Measurements from ENCODE around the gene ITIH1.

Gene ITIH1

DNA sequence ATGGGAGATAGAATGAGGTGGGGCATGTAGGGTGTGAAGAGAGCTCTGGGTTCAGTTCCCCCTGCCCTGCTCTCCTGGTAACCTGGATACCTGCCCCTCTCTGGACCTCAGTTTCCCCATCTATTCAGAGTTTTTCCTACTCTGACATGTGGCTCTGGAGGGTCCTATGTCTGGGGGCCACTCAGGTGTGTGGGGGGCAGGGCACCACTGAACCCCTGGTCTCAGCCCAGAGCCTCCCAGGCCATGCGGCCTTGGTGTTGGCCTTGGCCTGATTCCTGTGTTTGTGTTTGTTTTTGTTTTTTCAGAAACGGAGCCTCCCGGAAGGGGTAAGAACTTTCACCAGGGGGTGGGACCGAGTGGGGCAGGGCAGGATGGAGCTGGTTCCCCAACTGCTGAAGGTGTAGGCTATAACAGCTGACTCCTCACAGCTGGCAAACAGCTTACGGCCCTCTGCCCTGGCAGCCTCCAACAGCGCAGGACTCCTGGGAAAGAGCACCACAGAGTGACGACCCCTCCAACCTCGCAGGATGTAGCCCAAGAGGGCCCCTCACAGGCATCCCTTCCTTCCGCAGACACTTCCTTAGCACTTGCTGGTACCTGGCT is 18.0 kb downstream of the ITIH1 start:
- H3K9ac ChIP-seq (ENCODE audit: low read length), result no peak overlapping the region
- TF ChIP-seq, protein P1, sequence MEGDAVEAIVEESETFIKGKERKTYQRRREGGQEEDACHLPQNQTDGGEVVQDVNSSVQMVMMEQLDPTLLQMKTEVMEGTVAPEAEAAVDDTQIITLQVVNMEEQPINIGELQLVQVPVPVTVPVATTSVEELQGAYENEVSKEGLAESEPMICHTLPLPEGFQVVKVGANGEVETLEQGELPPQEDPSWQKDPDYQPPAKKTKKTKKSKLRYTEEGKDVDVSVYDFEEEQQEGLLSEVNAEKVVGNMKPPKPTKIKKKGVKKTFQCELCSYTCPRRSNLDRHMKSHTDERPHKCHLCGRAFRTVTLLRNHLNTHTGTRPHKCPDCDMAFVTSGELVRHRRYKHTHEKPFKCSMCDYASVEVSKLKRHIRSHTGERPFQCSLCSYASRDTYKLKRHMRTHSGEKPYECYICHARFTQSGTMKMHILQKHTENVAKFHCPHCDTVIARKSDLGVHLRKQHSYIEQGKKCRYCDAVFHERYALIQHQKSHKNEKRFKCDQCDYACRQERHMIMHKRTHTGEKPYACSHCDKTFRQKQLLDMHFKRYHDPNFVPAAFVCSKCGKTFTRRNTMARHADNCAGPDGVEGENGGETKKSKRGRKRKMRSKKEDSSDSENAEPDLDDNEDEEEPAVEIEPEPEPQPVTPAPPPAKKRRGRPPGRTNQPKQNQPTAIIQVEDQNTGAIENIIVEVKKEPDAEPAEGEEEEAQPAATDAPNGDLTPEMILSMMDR (IDR thresholded peaks at IDR 0.05; ENCODE audit: low read length), result no peak
- TF ChIP-seq EZH2phosphoT487 (IDR thresholded peaks at IDR 0.05; ENCODE audit: low read length) (no peak), EZH2 (optimal IDR thresholded peaks at IDR 0.05; ENCODE audit: low read depth, low read length) (no peak)
- H4K20me1 ChIP-seq (ENCODE audit: insufficient read depth, low read length), result no peaks in the 10 kb centered on the region
- no peak overlapping the region for H2AFZ ChIP-seq (ENCODE audit: low read length)
- no peak for DNase-seq
- H3K79me2 ChIP-seq (ENCODE audit: low read length), result no peaks in the 10 kb centered on the region
- H3K4me3 ChIP-seq (ENCODE audit: low read length), result no peak overlapping the region
- no peaks in the 10 kb centered on the region for H3K27me3 ChIP-seq (replicated peaks; ENCODE audit: insufficient read depth, low read length)
- H3K4me2 ChIP-seq (ENCODE audit: low read depth, low read length), result no peak overlapping the region
- no peak overlapping the region for H3K27ac ChIP-seq (ENCODE audit: low read length)
- H3K36me3 ChIP-seq (replicated peaks; ENCODE audit: insufficient read depth, low read length), result no peaks in the 10 kb centered on the region
- no peaks in the 10 kb centered on the region for H3F3A ChIP-seq (ENCODE audit: insufficient read depth, low read length)
- H3K9me3 ChIP-seq (replicated peaks; ENCODE audit: insufficient read depth, low read length), result no peaks in the 10 kb centered on the region
- H3K4me1 ChIP-seq (ENCODE audit: low read length), result no peaks in the 10 kb centered on the region
- no peaks in the 10 kb centered on the region for H3K9me2 ChIP-seq (replicated peaks; ENCODE audit: insufficient read depth, low read length)

DNA sequence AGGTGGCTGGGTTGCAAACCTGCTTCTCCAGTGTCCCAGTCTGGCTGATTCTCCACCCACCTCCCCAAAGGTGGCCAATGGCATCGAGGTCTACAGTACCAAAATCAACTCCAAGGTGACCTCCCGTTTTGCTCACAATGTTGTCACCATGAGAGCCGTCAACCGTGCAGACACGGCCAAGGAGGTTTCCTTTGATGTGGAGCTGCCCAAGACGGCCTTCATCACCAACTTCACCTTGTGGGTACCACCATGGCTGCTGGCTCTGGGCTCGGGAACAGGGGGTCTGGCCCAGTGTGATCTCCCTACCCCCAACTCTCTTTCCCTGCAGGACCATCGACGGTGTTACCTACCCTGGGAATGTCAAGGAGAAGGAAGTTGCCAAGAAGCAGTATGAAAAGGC is 19.0 kb downstream of the ITIH1 start:
- DNase-seq, result no peak
- Histone ChIP-seq H3K79me2 (ENCODE audit: low read length) (no peaks in the 10 kb centered on the region), H4K20me1 (ENCODE audit: insufficient read depth, low read length) (no peaks in the 10 kb centered on the region), H3K4me2 (ENCODE audit: low read depth, low read length) (no peak overlapping the region), H3K36me3 (replicated peaks; ENCODE audit: insufficient read depth, low read length) (no peaks in the 10 kb centered on the region), H3K27me3 (replicated peaks; ENCODE audit: insufficient read depth, low read length) (no peaks in the 10 kb centered on the region), H3K4me1 (ENCODE audit: low read length) (no peaks in the 10 kb centered on the region), H3K9me2 (replicated peaks; ENCODE audit: insufficient read depth, low read length) (no peaks in the 10 kb centered on the region), H3K27ac (ENCODE audit: low read length) (no peak overlapping the region), H3K9ac (ENCODE audit: low read length) (no peak overlapping the region), H3K4me3 (ENCODE audit: low read length) (no peak overlapping the region), H3K9me3 (replicated peaks; ENCODE audit: insufficient read depth, low read length) (no peaks in the 10 kb centered on the region), H3F3A (ENCODE audit: insufficient read depth, low read length) (no peaks in the 10 kb centered on the region), H2AFZ (ENCODE audit: low read length) (no peak overlapping the region)
- TF ChIP-seq, protein P1 (IDR thresholded peaks at IDR 0.05; ENCODE audit: low read length), result no peak
- TF ChIP-seq EZH2 (optimal IDR thresholded peaks at IDR 0.05; ENCODE audit: low read depth, low read length) (no peak), EZH2phosphoT487 (IDR thresholded peaks at IDR 0.05; ENCODE audit: low read length) (no peak)

DNA sequence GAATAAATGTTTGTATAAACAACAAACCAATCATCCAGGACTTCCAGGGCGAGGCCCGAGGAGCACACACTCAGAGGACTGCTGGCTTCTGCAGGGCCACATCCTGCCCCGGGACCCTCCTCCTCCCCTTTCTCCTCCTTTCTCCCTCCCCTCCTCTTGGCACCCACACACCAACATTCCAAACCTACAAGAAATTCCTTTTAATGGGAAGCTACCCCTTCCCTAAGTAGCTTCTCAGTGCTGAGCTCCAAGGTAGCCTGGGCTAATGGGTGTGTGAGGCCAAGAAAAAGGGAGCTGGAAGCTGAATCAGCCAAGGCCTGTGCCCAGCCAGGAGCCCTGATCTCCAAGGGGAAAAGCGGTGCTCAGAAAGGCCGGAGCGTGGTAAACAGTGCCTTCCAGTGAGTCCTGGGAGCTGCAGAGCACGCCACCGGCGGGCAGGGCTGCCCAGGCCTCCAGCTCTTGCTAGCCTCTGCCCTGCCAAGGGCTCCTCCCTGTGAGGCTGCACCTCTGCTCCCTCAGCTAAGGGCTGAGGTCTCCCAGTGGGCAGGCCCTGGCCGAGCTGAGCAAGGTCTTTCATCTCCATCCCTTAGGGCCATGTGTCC is 21.1 kb downstream of the ITIH1 start:
- Histone ChIP-seq H4K20me1 (ENCODE audit: insufficient read depth, low read length) (no peaks in the 10 kb centered on the region), H3K27ac (ENCODE audit: low read length) (no peak overlapping the region), H3K9me3 (replicated peaks; ENCODE audit: insufficient read depth, low read length) (no peaks in the 10 kb centered on the region), H2AFZ (ENCODE audit: low read length) (no peak overlapping the region), H3K36me3 (replicated peaks; ENCODE audit: insufficient read depth, low read length) (no peaks in the 10 kb centered on the region), H3K9ac (ENCODE audit: low read length) (no peak overlapping the region), H3K27me3 (replicated peaks; ENCODE audit: insufficient read depth, low read length) (no peaks in the 10 kb centered on the region), H3K79me2 (ENCODE audit: low read length) (no peaks in the 10 kb centered on the region), H3K9me2 (replicated peaks; ENCODE audit: insufficient read depth, low read length) (no peaks in the 10 kb centered on the region), H3K4me2 (ENCODE audit: low read depth, low read length) (no peak overlapping the region), H3K4me1 (ENCODE audit: low read length) (no peaks in the 10 kb centered on the region), H3K4me3 (ENCODE audit: low read length) (no peak overlapping the region), H3F3A (ENCODE audit: insufficient read depth, low read length) (no peaks in the 10 kb centered on the region)
- no peak for DNase-seq
- TF ChIP-seq, protein P1 (IDR thresholded peaks at IDR 0.05; ENCODE audit: low read length), result no peak
- TF ChIP-seq EZH2 (optimal IDR thresholded peaks at IDR 0.05; ENCODE audit: low read depth, low read length), result no peak
- no peak for TF ChIP-seq EZH2phosphoT487 (IDR thresholded peaks at IDR 0.05; ENCODE audit: low read length)

Measured in MM.1S (cell line).